ENCODE results near the gene ERLEC1.
"Not testable (repeated sequence)": the region's sequence is repeated elsewhere in the genome, so short reads cannot be mapped to it uniquely, and the experiment has no call there.

ERLEC1 gene

DNA sequence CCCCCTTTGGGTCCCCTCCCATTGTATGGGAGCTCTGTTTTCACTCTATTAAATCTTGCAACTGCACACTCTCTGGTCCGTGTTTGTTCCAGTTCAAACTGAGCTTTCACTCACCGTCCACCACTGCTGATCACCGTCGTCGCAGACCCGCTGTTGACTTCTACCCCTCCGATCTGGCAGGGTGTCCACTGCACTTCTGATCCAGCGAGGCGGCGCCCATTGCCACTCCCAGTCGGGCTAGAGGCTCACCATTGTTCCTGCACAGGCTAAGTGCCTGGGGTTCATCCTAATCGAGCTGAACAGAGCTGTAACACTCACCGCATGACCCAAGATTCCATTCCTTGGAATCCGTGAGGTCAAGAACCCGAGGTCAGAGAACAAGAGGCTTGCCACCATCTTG is 30.2 kb upstream of the ERLEC1 start:
- no peaks in the 10 kb centered on the region for H3K9me3 ChIP-seq (ENCODE audit: control insufficient read depth in 1 of 2, low read length in 2 of 2)
- no peaks in the 10 kb centered on the region for H3K27me3 ChIP-seq (ENCODE audit: low read depth, low read length)
- peaks cover 0 to 15% of the 10 kb centered on the region in 2 donors for H3K36me3 ChIP-seq (ENCODE audit: control insufficient read depth in 1 of 2, insufficient read depth in 2 of 2, low read length in 2 of 2)
- H3K4me3 ChIP-seq (ENCODE audit: low read depth in 1 of 2, low read length in 2 of 2): no peak overlapping the region
- no peaks in the 10 kb centered on the region for H3K4me1 ChIP-seq (ENCODE audit: control insufficient read depth in 1 of 2, insufficient read depth in 2 of 2, low read length in 2 of 2)
- H3K27ac ChIP-seq (ENCODE audit: low read length): no peak overlapping the region

GRCh38 chr2:53757206-53757605 is 29.6 kb upstream of the ERLEC1 start:
- not testable (repeated sequence) for H3K27ac ChIP-seq (ENCODE audit: low read length); H3K27me3 ChIP-seq (ENCODE audit: low read depth, low read length); H3K9me3 ChIP-seq (ENCODE audit: control insufficient read depth in 1 of 2, low read length in 2 of 2); H3K4me3 ChIP-seq (ENCODE audit: low read depth in 1 of 2, low read length in 2 of 2); H3K4me1 ChIP-seq (ENCODE audit: control insufficient read depth in 1 of 2, insufficient read depth in 2 of 2, low read length in 2 of 2)
- H3K36me3 ChIP-seq (ENCODE audit: control insufficient read depth in 1 of 2, insufficient read depth in 2 of 2, low read length in 2 of 2): peaks cover 0 to 15% of the 10 kb centered on the region in 2 donors

DNA sequence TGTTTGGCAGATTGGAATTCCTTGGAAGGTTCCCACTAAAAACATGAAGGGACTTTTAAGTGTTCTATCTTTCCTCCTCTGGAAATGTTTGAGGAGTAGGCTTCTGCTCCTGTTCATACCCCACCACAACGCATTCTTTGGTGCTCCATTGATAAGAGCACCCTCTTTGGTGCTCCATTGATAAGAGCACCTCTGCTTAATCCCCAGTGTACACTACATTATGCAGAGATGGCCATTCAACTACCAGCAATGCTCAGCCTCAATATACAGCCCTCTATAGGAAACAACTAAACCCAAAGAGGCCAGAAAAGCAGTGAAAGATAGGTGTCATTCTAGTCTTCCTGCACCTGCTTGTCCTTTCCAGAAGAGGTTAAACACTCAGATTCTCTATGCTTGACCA is 21.1 kb upstream of the ERLEC1 start:
- no peaks in the 10 kb centered on the region for H3K9me3 ChIP-seq (ENCODE audit: control insufficient read depth in 1 of 2, low read length in 2 of 2)
- H3K4me3 ChIP-seq (ENCODE audit: low read depth in 1 of 2, low read length in 2 of 2): no peak overlapping the region
- peaks cover 6 to 11% of the 10 kb centered on the region in 2 donors for H3K4me1 ChIP-seq (ENCODE audit: control insufficient read depth in 1 of 2, insufficient read depth in 2 of 2, low read length in 2 of 2)
- H3K36me3 ChIP-seq (ENCODE audit: control insufficient read depth in 1 of 2, insufficient read depth in 2 of 2, low read length in 2 of 2): peaks cover 0 to 6% of the 10 kb centered on the region in 2 donors
- no peak overlapping the region for H3K27ac ChIP-seq (ENCODE audit: low read length)
- no peaks in the 10 kb centered on the region for H3K27me3 ChIP-seq (ENCODE audit: low read depth, low read length)

DNA sequence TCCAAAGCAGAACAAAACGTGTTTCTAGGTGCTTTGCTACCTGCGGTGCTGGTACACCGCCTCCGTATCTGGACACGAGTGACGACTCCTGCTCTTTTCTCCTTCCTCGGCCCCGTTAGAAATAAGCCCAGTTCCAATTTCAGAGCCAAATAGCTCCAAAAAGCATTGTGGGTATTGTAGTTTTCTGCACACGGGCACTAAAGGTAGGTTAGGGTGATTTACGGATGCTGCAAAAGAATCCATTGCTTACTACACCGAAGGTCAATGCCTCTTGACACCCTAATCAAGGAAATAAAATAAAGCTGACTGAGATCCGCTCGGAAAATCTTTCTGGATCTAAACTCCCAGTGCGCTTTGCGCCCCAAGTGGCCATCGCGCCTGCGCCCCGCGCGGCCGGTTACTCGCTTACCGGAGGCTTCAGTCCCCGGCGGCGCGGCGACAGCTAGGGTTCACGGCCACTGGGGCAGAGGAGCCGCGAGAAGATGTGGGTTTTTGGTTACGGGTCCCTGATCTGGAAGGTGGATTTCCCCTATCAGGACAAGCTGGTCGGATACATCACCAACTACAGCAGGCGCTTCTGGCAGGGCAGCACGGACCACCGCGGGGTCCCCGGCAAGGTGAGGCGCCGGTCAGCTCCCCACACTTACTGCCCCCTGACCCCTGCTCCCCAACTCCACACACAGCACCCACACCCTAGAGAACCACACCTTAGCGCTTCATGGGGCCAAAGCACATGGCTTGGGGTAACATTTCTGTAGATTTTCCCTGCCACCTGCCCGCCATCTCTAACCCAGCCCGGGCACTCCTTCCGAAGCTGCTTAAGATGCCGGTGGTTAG is 19.2 kb upstream of the ERLEC1 start, which contains the start of gene CHAC2:
Gene CHAC2, plus strand, starts transcription at position 400 of the 837 bp plus-strand sequence. Its CDS starts 83 bp downstream, at position 483.
- H3K27ac ChIP-seq (ENCODE audit: low read length): peak within 1 kb of the TSS; percentile 85
- H3K36me3 ChIP-seq (ENCODE audit: control insufficient read depth in 1 of 2, insufficient read depth in 2 of 2, low read length in 2 of 2): peaks cover 0 to 6% of the 10 kb centered on the region in 2 donors
- H3K9me3 ChIP-seq (ENCODE audit: control insufficient read depth in 1 of 2, low read length in 2 of 2): no peaks in the 10 kb centered on the region
- no peaks in the 10 kb centered on the region for H3K27me3 ChIP-seq (ENCODE audit: low read depth, low read length)
- H3K4me3 ChIP-seq (ENCODE audit: low read depth in 1 of 2, low read length in 2 of 2): peak within 1 kb of the TSS; percentile 92 to 98
- peaks cover 6 to 11% of the 10 kb centered on the region in 2 donors for H3K4me1 ChIP-seq (ENCODE audit: control insufficient read depth in 1 of 2, insufficient read depth in 2 of 2, low read length in 2 of 2)

GRCh38 chr2:53768242-53768542 is 18.7 kb upstream of the ERLEC1 start:
- Histone ChIP-seq H3K4me1 (ENCODE audit: control insufficient read depth in 1 of 2, insufficient read depth in 2 of 2, low read length in 2 of 2) (peaks cover 6 to 11% of the 10 kb centered on the region in 2 donors), H3K27me3 (ENCODE audit: low read depth, low read length) (no peaks in the 10 kb centered on the region), H3K4me3 (ENCODE audit: low read depth in 1 of 2, low read length in 2 of 2) (peak overlapping the region; percentile 92 to 98), H3K27ac (ENCODE audit: low read length) (peak overlapping the region; percentile 85), H3K9me3 (ENCODE audit: control insufficient read depth in 1 of 2, low read length in 2 of 2) (no peaks in the 10 kb centered on the region), H3K36me3 (ENCODE audit: control insufficient read depth in 1 of 2, insufficient read depth in 2 of 2, low read length in 2 of 2) (peaks cover 0 to 2% of the 10 kb centered on the region in 2 donors)

GRCh38 chr2:53769318-53769945 is 17.4 kb upstream of the ERLEC1 start:
- Histone ChIP-seq H3K9me3 (ENCODE audit: control insufficient read depth in 1 of 2, low read length in 2 of 2) (no peaks in the 10 kb centered on the region), H3K27ac (ENCODE audit: low read length) (no peak overlapping the region), H3K27me3 (ENCODE audit: low read depth, low read length) (no peaks in the 10 kb centered on the region), H3K36me3 (ENCODE audit: control insufficient read depth in 1 of 2, insufficient read depth in 2 of 2, low read length in 2 of 2) (no peaks in the 10 kb centered on the region), H3K4me1 (ENCODE audit: control insufficient read depth in 1 of 2, insufficient read depth in 2 of 2, low read length in 2 of 2) (peaks cover 6 to 11% of the 10 kb centered on the region in 2 donors), H3K4me3 (ENCODE audit: low read depth in 1 of 2, low read length in 2 of 2) (no peak overlapping the region)

DNA sequence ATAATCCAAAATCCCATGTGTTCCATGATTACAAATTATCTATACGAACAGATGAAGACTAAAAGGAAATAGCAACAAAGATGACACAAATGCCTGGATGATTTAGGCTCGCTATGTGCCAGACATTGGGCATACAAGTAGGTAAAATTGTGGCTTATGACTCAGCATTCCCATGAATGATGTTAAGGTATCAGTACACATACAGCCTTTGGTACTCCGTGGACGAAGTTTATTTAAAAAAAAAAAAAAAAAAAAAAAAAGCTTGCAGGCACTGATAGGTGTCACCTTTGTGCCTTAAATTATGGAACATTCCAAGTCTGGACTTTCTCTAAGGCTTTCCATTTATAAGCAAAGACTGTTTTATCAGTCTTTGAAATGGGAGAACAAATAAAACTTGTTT is 16.6 kb upstream of the ERLEC1 start:
- no peak overlapping the region for H3K4me3 ChIP-seq (ENCODE audit: low read depth in 1 of 2, low read length in 2 of 2)
- no peak overlapping the region for H3K27ac ChIP-seq (ENCODE audit: low read length)
- H3K4me1 ChIP-seq (ENCODE audit: control insufficient read depth in 1 of 2, insufficient read depth in 2 of 2, low read length in 2 of 2): peaks cover 6 to 11% of the 10 kb centered on the region in 2 donors
- no peaks in the 10 kb centered on the region for H3K36me3 ChIP-seq (ENCODE audit: control insufficient read depth in 1 of 2, insufficient read depth in 2 of 2, low read length in 2 of 2)
- no peaks in the 10 kb centered on the region for H3K9me3 ChIP-seq (ENCODE audit: control insufficient read depth in 1 of 2, low read length in 2 of 2)
- H3K27me3 ChIP-seq (ENCODE audit: low read depth, low read length): no peaks in the 10 kb centered on the region

DNA sequence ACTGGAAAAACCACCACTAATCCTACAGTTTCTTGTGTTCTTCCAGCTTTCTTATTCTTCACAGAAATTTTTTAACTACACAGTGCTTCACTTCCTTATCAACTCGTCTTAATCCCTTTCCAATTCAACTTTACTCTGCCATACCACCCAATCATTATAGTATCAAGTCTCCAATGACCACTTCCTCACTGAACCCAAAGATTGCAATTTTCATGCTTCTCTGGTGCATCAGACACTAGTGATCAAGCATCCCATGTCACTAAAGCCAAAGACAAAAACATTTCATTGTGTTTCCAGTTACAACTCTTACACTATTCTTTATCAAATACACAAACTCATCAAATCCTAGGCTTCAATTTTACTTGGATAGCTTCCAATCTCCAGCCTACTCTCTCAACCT is 9.7 kb upstream of the ERLEC1 start:
- no peaks in the 10 kb centered on the region for H3K36me3 ChIP-seq (ENCODE audit: control insufficient read depth in 1 of 2, insufficient read depth in 2 of 2, low read length in 2 of 2)
- no peaks in the 10 kb centered on the region for H3K27me3 ChIP-seq (ENCODE audit: low read depth, low read length)
- no peak overlapping the region for H3K27ac ChIP-seq (ENCODE audit: low read length)

GRCh38 chr2:53778536-53779162 is 8.2 kb upstream of the ERLEC1 start:
- Histone ChIP-seq H3K27me3 (ENCODE audit: low read depth, low read length) (no peaks in the 10 kb centered on the region), H3K4me1 (ENCODE audit: control insufficient read depth in 1 of 2, insufficient read depth in 2 of 2, low read length in 2 of 2) (peaks cover 0 to 9% of the 10 kb centered on the region in 2 donors)

More for the DNA sequence above, 9.7 kb upstream of the ERLEC1 start:
- Histone ChIP-seq H3K4me1 (ENCODE audit: control insufficient read depth in 1 of 2, insufficient read depth in 2 of 2, low read length in 2 of 2) (no peaks in the 10 kb centered on the region), H3K9me3 (ENCODE audit: control insufficient read depth in 1 of 2, low read length in 2 of 2) (no peaks in the 10 kb centered on the region), H3K4me3 (ENCODE audit: low read depth in 1 of 2, low read length in 2 of 2) (no peak overlapping the region)

DNA sequence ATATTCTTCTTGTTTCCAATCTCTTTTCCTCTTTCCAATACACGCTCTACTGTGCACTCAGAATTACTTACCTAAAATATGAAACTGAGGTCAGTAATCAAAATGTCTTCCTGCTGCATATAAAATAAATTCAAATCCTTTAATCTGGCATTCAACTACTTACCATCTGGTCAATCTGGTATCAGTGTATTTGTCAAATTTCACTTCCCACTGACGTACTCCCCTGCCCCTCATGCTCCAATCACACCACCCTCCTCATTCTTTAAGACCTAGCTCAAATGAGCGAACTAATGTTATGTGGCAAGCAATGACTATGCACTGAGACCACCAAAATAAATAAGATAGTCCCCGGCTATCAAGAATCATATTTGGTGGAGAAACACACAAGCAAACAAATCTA is 6.8 kb upstream of the ERLEC1 start:
- no peaks in the 10 kb centered on the region for H3K27me3 ChIP-seq (ENCODE audit: low read depth, low read length)
- H3K4me3 ChIP-seq (ENCODE audit: low read depth in 1 of 2, low read length in 2 of 2): no peak overlapping the region
- H3K27ac ChIP-seq (ENCODE audit: low read length): no peak overlapping the region
- H3K4me1 ChIP-seq (ENCODE audit: control insufficient read depth in 1 of 2, insufficient read depth in 2 of 2, low read length in 2 of 2): peaks cover 3 to 22% of the 10 kb centered on the region in 2 donors
- no peaks in the 10 kb centered on the region for H3K9me3 ChIP-seq (ENCODE audit: control insufficient read depth in 1 of 2, low read length in 2 of 2)
- H3K36me3 ChIP-seq (ENCODE audit: control insufficient read depth in 1 of 2, insufficient read depth in 2 of 2, low read length in 2 of 2): no peaks in the 10 kb centered on the region

More at GRCh38 chr2:53778536-53779162, 8.2 kb upstream of the ERLEC1 start:
- H3K4me3 ChIP-seq (ENCODE audit: low read depth in 1 of 2, low read length in 2 of 2): no peak overlapping the region
- H3K27ac ChIP-seq (ENCODE audit: low read length): no peak overlapping the region
- no peaks in the 10 kb centered on the region for H3K36me3 ChIP-seq (ENCODE audit: control insufficient read depth in 1 of 2, insufficient read depth in 2 of 2, low read length in 2 of 2)
- H3K9me3 ChIP-seq (ENCODE audit: control insufficient read depth in 1 of 2, low read length in 2 of 2): no peaks in the 10 kb centered on the region

GRCh38 chr2:53782676-53783075 is 4.2 kb upstream of the ERLEC1 start:
- H3K27me3 ChIP-seq (ENCODE audit: low read depth, low read length): no peaks in the 10 kb centered on the region
- H3K27ac ChIP-seq (ENCODE audit: low read length): no peak overlapping the region
- H3K36me3 ChIP-seq (ENCODE audit: control insufficient read depth in 1 of 2, insufficient read depth in 2 of 2, low read length in 2 of 2): peaks cover 0 to 5% of the 10 kb centered on the region in 2 donors
- no peak overlapping the region for H3K4me3 ChIP-seq (ENCODE audit: low read depth in 1 of 2, low read length in 2 of 2)
- peaks cover 5 to 35% of the 10 kb centered on the region in 2 donors for H3K4me1 ChIP-seq (ENCODE audit: control insufficient read depth in 1 of 2, insufficient read depth in 2 of 2, low read length in 2 of 2)
- H3K9me3 ChIP-seq (ENCODE audit: control insufficient read depth in 1 of 2, low read length in 2 of 2): no peaks in the 10 kb centered on the region

All from muscle layer of duodenum (tissue), 2 donors.